B cell (primary cell): ENCODE results near the gene RPP25L. TPM values are rescaled to one million over a fixed set of nuclear protein-coding genes. Genes with fewer than 3 reads are reported as not detected.
A peak's percentile ranks its signal among the peaks of the same experiment; 100 is the strongest.

Source experiments
- ATAC-seq: fragments of 200-7000 bp; cut with Tn5 transposase; one replicate; pipeline ENCODE4 v1.10.0; 2021; ENCODE audit warnings: low read depth, mild to moderate bottlenecking, moderate number of reproducible peaks, moderate library complexity
- CTCF ChIA-PET: fragments of 350-600 bp; sonication (Branson Sonifier 250); formaldehyde crosslinking; loops from one replicate; lab custom pipeline; 2021; ENCODE audit warnings: antibody characterized with exemption, inconsistent platforms; lab: Charles Lee
- POLR2A ChIA-PET: fragments of 350-600 bp; sonication (Branson Sonifier 250); formaldehyde crosslinking; loops from one replicate; lab custom pipeline; 2021; ENCODE audit warnings: antibody characterized with exemption; lab: Charles Lee
- DNase-seq: peaks from one replicate; pipeline ENCODE4 v3.0.0; 2013
- H2AFZ ChIP-seq: 2 replicates; pipeline ENCODE4 v1.6.1; 2012; ENCODE audit warnings: mild to moderate bottlenecking, low read depth, low read length; ENCODE audit not compliant: insufficient read depth, poor library complexity, severe bottlenecking
- H3K27ac ChIP-seq, 2 donors: 1 replicate in 1 of 2; 2 replicates in 1 of 2; pipeline ENCODE4 v1.5.1; 2012 to 2013; ENCODE audit warnings: low read length in 2 of 2, mild to moderate bottlenecking in 2 of 2, moderate library complexity in 1 of 2
- H3K27me3 ChIP-seq, 4 experiments: fragments of 200-600 bp in 1 of 4; sonication (generic) in 1 of 4; replicated peaks in 1 of 4; 1 replicate in 2 of 4; 2 replicates in 2 of 4; pipeline versions ENCODE4 v1.6.1 to v1.7.0; 2013 to 2016; ENCODE audit warnings: low read length in 3 of 4, mild to moderate bottlenecking in 2 of 4, mixed read lengths in 1 of 4, moderate library complexity in 1 of 4; ENCODE audit not compliant: insufficient read depth in 4 of 4, control insufficient read depth in 3 of 4; ENCODE audit errors: control extremely low read depth in 1 of 4
- H3K36me3 ChIP-seq, 2 experiments: replicated peaks in 1 of 2; 1 replicate in 1 of 2; 2 replicates in 1 of 2; pipeline versions ENCODE4 v1.6.1 to v1.7.1; 2013; ENCODE audit warnings: low read length in 1 of 2; ENCODE audit not compliant: insufficient read depth in 2 of 2, control insufficient read depth in 1 of 2; ENCODE audit errors: control extremely low read depth in 1 of 2, extremely low read depth in 1 of 2
- H3K4me1 ChIP-seq, 2 donors: fragments of 200-600 bp in 1 of 2; sonication (generic) in 1 of 2; 1 replicate in 1 of 2; 2 replicates in 1 of 2; pipeline versions ENCODE4 v1.5.1 to v1.6.1; 2013 to 2017; ENCODE audit warnings: low read length in 2 of 2; ENCODE audit not compliant: control insufficient read depth in 2 of 2, insufficient read depth in 2 of 2
- H3K4me2 ChIP-seq: replicated peaks from 2 replicates; pipeline ENCODE3; 2012; ENCODE audit warnings: mild to moderate bottlenecking, low read depth, low read length; ENCODE audit not compliant: poor library complexity, severe bottlenecking
- H3K4me3 ChIP-seq, 5 experiments: fragments of 200-600 bp in 1 of 5; sonication (generic) in 1 of 5; 1 replicate in 3 of 5; 2 replicates in 2 of 5; pipeline versions ENCODE4 v1.5.1 to v1.7.0; 2011 to 2016; ENCODE audit warnings: low read length in 4 of 5, mild to moderate bottlenecking in 4 of 5, low read depth in 2 of 5, control low read depth in 1 of 5, moderate library complexity in 1 of 5; ENCODE audit not compliant: insufficient read depth in 1 of 5; ENCODE audit errors: control extremely low read depth in 1 of 5, extremely low read depth in 1 of 5
- H3K79me2 ChIP-seq: fragments of 200-600 bp; sonication (generic); one replicate; pipeline ENCODE4 v1.6.0; 2016; ENCODE audit warnings: low read length; ENCODE audit not compliant: control insufficient read depth, insufficient read depth
- H3K9ac ChIP-seq: fragments of 200-600 bp; sonication (generic); 2 replicates; pipeline ENCODE4 v1.6.1; 2017; ENCODE audit warnings: mild to moderate bottlenecking, low read length, moderate library complexity
- H3K9me3 ChIP-seq, 3 donors: one replicate each; pipeline versions ENCODE4 v1.6.1 to v1.7.1; 2013; ENCODE audit warnings: low read length in 2 of 3; ENCODE audit not compliant: control insufficient read depth in 2 of 3, insufficient read depth in 1 of 3; ENCODE audit errors: control extremely low read depth in 1 of 3
- H4K20me1 ChIP-seq: 2 replicates; pipeline ENCODE4 v1.6.0; 2012; ENCODE audit warnings: mild to moderate bottlenecking, low read length; ENCODE audit not compliant: insufficient read depth, control insufficient read depth, poor library complexity, severe bottlenecking
- H3K27ac Mint-ChIP-seq: one replicate; pipeline ENCODE4 v1.8.0; 2021; ENCODE audit warnings: mixed read lengths
- H3K27me3 Mint-ChIP-seq: one replicate; pipeline ENCODE4 v1.8.0; 2021; ENCODE audit warnings: mixed read lengths
- H3K4me1 Mint-ChIP-seq: one replicate; pipeline ENCODE4 v1.8.0; 2021; ENCODE audit warnings: mixed read lengths
- H3K4me3 Mint-ChIP-seq: one replicate; pipeline ENCODE4 v1.8.0; 2021; ENCODE audit warnings: mixed read lengths
- H3K9me3 Mint-ChIP-seq: one replicate; pipeline ENCODE4 v1.8.0; 2022; ENCODE audit warnings: mixed read lengths; ENCODE audit not compliant: insufficient read depth
- EZH2 ChIP-seq: IDR thresholded peaks from 2 replicates; pipeline ENCODE4 v1.6.1; 2012; ENCODE audit warnings: borderline replicate concordance, low read depth, mild to moderate bottlenecking, moderate library complexity, low read length; ENCODE audit not compliant: insufficient read depth, poor library complexity, severe bottlenecking
- WGBS: methylation state at CpG from one replicate; pipeline ENCODE4 v1.1.5; 2013; ENCODE audit warnings: missing lambda C conversion rate; ENCODE audit not compliant: insufficient coverage; 5-methylcytosine and 5-hydroxymethylcytosine counted together
- intact Hi-C: fragments of 100-400 bp; cut with micrococcal nuclease; formaldehyde crosslinking; loops from one replicate; pipeline ENCODE4 v1.10.0; 2022
- polyA plus RNA-seq: library from polyadenylated mRNA; depleted of rRNA; stranded (reverse); fragments of >200 nt; gene quantifications from 2 replicates; pipeline ENCODE4 v1.2.3, GENCODE V29; 2012
- total RNA-seq, 2 donors: library from RNA; stranded (reverse); fragments of 120-200 nt in 1 of 2; gene quantifications; 1 replicate in 1 of 2; 2 replicates in 1 of 2; pipeline versions ENCODE4 v1.2.3 to v1.2.4, GENCODE V29; 2013 to 2022
- TF ChIP-seq, protein P1 (sequence below): fragments of 200-600 bp; IDR thresholded peaks from one replicate; pipeline ENCODE4 v1.8.0; 2022; ENCODE audit warnings: antibody characterized with exemption, mild to moderate bottlenecking

Gene RPP25L
- total and polyA plus RNA-seq, 2 donors (not counting 1 experiment from before 2014, with no cell fraction given), result 20.2 to 27.0 TPM

DNA sequence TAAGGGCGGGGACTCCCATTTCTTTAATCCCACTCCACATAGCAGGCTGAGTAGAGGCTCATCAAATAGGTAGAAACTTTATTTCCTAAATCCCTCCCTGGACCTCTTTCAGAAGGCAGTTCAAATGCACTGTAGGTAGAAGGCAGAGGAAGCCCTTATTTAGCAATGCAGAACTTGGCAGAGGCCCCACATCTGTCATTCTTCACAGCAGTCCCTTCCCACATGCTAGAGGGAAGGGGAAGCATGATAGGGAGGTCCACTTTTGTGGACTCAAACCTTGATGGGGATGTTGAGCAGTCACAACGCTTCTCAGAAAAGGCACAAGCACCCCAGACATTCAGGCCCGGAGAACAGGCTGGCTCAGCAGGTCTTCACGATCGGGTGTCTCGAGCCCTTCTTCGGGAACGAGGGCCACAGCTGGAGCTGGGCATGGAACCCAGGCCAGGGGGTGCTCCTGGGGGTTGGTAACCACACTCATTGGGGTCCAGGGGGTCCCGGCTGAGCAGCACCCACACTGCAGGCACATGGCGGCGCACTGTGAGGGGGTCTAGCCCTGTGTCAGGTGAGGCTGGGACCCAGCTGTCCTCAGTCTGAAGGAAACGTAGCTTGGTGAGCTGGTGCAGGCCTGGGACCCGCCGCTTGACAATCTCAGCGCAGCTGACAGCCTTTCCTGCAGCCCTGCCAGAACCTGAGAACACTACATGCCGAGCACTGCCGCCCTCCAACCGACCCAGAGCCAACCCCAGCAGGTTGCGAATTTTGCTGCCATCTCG, 1.3 kb downstream of the RPP25L start:
- H3K36me3 ChIP-seq, result peaks cover 0 to 8% of the 10 kb centered on the region in 2 experiments
- intact Hi-C loops, result loop anchor here (10.0 kb wide), 1 partner anchor 796 kb away; the partner anchor contains the start of gene UBE2R2
- H3K27me3 Mint-ChIP-seq, result no peaks in the 10 kb centered on the region
- H3K4me2 ChIP-seq, result peak overlapping the region; percentile 98
- DNase-seq (no peak), ATAC-seq (no peak)
- peaks cover 0 to 7% (median 0%) of the 10 kb centered on the region in 3 donors for H3K9me3 ChIP-seq
- peaks cover 7 to 21% of the 10 kb centered on the region in 2 donors for H3K4me1 ChIP-seq
- H2AFZ ChIP-seq, result no peak overlapping the region
- H3K4me3 Mint-ChIP-seq, result peak overlapping the region; percentile 91
- ChIA-PET CTCF (interaction anchor here (0.5 to 8.3 kb wide), 8 partner anchors 10 to 455 kb away, joined by 3 to 150 read pairs (median 4); partner anchors contain the start of genes DCTN3 and SIGMAR1), POLR2A (interaction anchor here (0.5 to 2.6 kb wide), 3 partner anchors 10 to 45 kb away, joined by 4 to 10 read pairs (median 8); partner anchors contain the start of genes DCTN3 and SIGMAR1)
- H3K4me3 ChIP-seq, result peak overlapping the region in 1 of 5 experiments; percentile 97
- TF ChIP-seq EZH2, result no peak
- TF ChIP-seq, protein P1, sequence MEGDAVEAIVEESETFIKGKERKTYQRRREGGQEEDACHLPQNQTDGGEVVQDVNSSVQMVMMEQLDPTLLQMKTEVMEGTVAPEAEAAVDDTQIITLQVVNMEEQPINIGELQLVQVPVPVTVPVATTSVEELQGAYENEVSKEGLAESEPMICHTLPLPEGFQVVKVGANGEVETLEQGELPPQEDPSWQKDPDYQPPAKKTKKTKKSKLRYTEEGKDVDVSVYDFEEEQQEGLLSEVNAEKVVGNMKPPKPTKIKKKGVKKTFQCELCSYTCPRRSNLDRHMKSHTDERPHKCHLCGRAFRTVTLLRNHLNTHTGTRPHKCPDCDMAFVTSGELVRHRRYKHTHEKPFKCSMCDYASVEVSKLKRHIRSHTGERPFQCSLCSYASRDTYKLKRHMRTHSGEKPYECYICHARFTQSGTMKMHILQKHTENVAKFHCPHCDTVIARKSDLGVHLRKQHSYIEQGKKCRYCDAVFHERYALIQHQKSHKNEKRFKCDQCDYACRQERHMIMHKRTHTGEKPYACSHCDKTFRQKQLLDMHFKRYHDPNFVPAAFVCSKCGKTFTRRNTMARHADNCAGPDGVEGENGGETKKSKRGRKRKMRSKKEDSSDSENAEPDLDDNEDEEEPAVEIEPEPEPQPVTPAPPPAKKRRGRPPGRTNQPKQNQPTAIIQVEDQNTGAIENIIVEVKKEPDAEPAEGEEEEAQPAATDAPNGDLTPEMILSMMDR, result no peak
- 96% methylated on average over 20 of the region's 20 CpGs for WGBS
- H3K9ac ChIP-seq, result no peak overlapping the region
- no peaks in the 10 kb centered on the region for H3K27me3 ChIP-seq
- peaks cover 22% of the 10 kb centered on the region for H3K4me1 Mint-ChIP-seq
- H3K27ac Mint-ChIP-seq, result no peak overlapping the region
- no peaks in the 10 kb centered on the region for H3K9me3 Mint-ChIP-seq
- H3K27ac ChIP-seq, result no peak overlapping the region
- H4K20me1 ChIP-seq, result no peaks in the 10 kb centered on the region
- peaks cover 9% of the 10 kb centered on the region for H3K79me2 ChIP-seq

DNA sequence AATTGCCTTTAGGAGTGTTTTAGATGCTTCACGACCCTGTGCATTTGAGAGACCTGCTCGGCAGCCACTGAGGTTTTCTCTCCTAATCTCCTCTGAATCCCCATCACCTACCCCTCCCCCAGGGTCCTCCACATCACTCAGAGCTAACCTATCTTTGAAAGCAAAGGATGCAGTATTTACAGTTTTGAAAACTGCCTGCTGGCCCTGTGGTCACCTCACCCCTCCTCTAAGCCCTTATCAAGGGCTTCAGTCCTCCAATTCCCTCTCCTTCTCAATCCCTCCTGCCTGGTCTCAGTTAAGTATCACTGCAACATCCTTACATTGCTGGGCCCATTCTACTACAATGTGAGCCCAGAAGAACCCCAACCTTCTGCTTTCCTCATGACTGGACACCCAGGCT, 4.6 kb downstream of the RPP25L start:
- Histone ChIP-seq H3K9ac (no peak overlapping the region), H2AFZ (no peak overlapping the region), H4K20me1 (no peaks in the 10 kb centered on the region), H3K36me3 (no peaks in the 10 kb centered on the region), H3K79me2 (peaks cover 9% of the 10 kb centered on the region), H3K27ac (no peak overlapping the region), H3K27me3 (no peaks in the 10 kb centered on the region), H3K4me2 (no peak overlapping the region), H3K9me3 (peaks cover 0 to 7% (median 0%) of the 10 kb centered on the region in 3 donors), H3K4me1 (peaks cover 7 to 12% of the 10 kb centered on the region in 2 donors), H3K4me3 (no peak overlapping the region)
- Mint-ChIP-seq H3K4me1 (peaks cover 18% of the 10 kb centered on the region), H3K9me3 (no peaks in the 10 kb centered on the region), H3K27me3 (peaks cover 4% of the 10 kb centered on the region), H3K4me3 (no peak overlapping the region), H3K27ac (no peak overlapping the region)
- intact Hi-C loops, result no loop called here
- TF ChIP-seq, protein P1, result no peak
- no peak for TF ChIP-seq EZH2
- DNase-seq, result no peak
- CTCF ChIA-PET, result interaction anchor here (4.8 to 5.5 kb wide), 2 partner anchors 15 to 28 kb away, joined by 27 to 75 read pairs; partner anchors contain the start of gene SIGMAR1
- WGBS, result 71% methylated on average over 2 of the region's 2 CpGs
- ATAC-seq, result no peak
- POLR2A ChIA-PET, result no interaction called here
